Left ventricle myocardium inferior (tissue), 1 donor: ENCODE results near the gene TSHZ2. TPM values are rescaled to one million over a fixed set of nuclear protein-coding genes. Genes with fewer than 3 reads are reported as not detected.
A peak's percentile ranks its signal among the peaks of the same experiment; 100 is the strongest.

Source experiments
- DNase-seq: peaks from one replicate; pipeline ENCODE4 v3.0.0-alpha.2; 2020
- H3K27ac ChIP-seq: fragments of 200-600 bp; replicated peaks from 2 replicates; pipeline ENCODE4 v1.8.0; 2021
- H3K27me3 ChIP-seq: fragments of 200-600 bp; 2 replicates; pipeline ENCODE4 v1.8.0; 2021; ENCODE audit warnings: low read depth
- H3K36me3 ChIP-seq: fragments of 200-600 bp; 2 replicates; pipeline ENCODE4 v1.8.0; 2021
- H3K4me1 ChIP-seq: fragments of 200-600 bp; 2 replicates; pipeline ENCODE4 v1.8.0; 2021
- H3K4me3 ChIP-seq: fragments of 200-600 bp; 2 replicates; pipeline ENCODE4 v1.8.0; 2021; ENCODE audit warnings: mild to moderate bottlenecking, moderate library complexity
- H3K9me3 ChIP-seq: fragments of 200-600 bp; replicated peaks from 2 replicates; pipeline ENCODE4 v1.8.0; 2021
- intact Hi-C: fragments of 100-400 bp; cut with micrococcal nuclease; formaldehyde crosslinking; loops from one replicate; pipeline ENCODE4 v1.11.0; 2022
- total RNA-seq: library from RNA; stranded (reverse); fragmentation: NEBNext Ultra II Directional; extraction: Animal tissue kit (Norgen Biotek cat#: 25700); gene quantifications from one replicate; pipeline ENCODE4 v1.2.1, GENCODE V29; 2021
- TF ChIP-seq, protein P1 (sequence below): fragments of 200-600 bp; IDR thresholded peaks from 2 replicates; pipeline ENCODE4 v1.8.0; 2021; ENCODE audit warnings: antibody characterized with exemption, mild to moderate bottlenecking, borderline replicate concordance
- donor health status: DM: no; HTN: yes; CAD: no; lungs with severe emphysema.

Gene TSHZ2
- total RNA-seq, 1 donor from 2014 or later: 3.1 TPM

DNA sequence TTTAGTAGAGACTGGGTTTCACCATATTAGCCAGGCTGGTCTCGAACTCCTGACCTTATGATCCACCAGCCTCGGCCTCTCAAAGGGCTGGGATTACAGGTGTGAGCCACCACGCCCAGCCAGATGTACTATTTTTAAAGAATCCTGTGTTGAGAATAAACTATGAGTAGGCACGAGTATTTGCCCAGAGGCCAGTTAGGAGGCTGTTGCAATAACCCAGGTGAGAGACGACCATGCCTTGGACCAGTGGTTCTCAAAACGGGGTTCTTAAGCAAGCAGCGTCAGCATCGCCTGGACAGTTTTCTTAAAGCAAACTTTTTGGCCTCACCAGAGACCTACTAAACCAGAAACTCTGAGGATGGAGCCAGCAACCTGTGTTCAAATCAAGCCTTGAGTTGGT, 362.7 kb downstream of the TSHZ2 start:
- H3K9me3 ChIP-seq: no peaks in the 10 kb centered on the region
- no peak for DNase-seq
- H3K4me3 ChIP-seq: no peak overlapping the region
- H3K27ac ChIP-seq: peak overlapping the region; percentile 46
- TF ChIP-seq, protein P1, sequence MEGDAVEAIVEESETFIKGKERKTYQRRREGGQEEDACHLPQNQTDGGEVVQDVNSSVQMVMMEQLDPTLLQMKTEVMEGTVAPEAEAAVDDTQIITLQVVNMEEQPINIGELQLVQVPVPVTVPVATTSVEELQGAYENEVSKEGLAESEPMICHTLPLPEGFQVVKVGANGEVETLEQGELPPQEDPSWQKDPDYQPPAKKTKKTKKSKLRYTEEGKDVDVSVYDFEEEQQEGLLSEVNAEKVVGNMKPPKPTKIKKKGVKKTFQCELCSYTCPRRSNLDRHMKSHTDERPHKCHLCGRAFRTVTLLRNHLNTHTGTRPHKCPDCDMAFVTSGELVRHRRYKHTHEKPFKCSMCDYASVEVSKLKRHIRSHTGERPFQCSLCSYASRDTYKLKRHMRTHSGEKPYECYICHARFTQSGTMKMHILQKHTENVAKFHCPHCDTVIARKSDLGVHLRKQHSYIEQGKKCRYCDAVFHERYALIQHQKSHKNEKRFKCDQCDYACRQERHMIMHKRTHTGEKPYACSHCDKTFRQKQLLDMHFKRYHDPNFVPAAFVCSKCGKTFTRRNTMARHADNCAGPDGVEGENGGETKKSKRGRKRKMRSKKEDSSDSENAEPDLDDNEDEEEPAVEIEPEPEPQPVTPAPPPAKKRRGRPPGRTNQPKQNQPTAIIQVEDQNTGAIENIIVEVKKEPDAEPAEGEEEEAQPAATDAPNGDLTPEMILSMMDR: no peak
- peaks cover 41% of the 10 kb centered on the region for H3K4me1 ChIP-seq
- H3K27me3 ChIP-seq: no peaks in the 10 kb centered on the region
- intact Hi-C loops: loop anchor here (5.0 kb wide), 1 partner anchor 72 kb away; no protein-coding TSS in a partner anchor
- no peaks in the 10 kb centered on the region for H3K36me3 ChIP-seq

DNA sequence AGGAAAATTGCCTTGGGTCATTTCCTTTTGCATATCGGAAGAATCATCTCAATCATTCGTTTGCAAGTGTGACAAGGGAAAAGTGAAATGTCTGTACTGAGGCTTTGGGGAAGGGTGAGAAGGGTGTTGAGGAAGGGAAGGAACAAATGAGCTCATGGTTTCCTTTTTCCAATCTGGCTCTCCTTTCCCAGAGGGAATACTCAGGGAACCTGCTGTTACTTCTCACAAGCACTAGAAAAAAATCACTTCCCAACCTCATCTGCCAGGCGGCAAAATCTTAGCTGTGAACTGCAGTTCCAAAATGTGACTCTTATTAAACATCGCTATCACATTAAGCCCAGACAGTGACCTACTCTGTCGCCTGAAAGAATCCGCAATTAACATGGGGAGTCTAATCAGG, 363.4 kb downstream of the TSHZ2 start:
- no peaks in the 10 kb centered on the region for H3K36me3 ChIP-seq
- peaks cover 36% of the 10 kb centered on the region for H3K4me1 ChIP-seq
- TF ChIP-seq, protein P1: no peak
- H3K9me3 ChIP-seq: no peaks in the 10 kb centered on the region
- peak overlapping the region; percentile 46 for H3K27ac ChIP-seq
- no peaks in the 10 kb centered on the region for H3K27me3 ChIP-seq
- intact Hi-C loops: no loop called here
- H3K4me3 ChIP-seq: no peak overlapping the region
- no peak for DNase-seq

DNA sequence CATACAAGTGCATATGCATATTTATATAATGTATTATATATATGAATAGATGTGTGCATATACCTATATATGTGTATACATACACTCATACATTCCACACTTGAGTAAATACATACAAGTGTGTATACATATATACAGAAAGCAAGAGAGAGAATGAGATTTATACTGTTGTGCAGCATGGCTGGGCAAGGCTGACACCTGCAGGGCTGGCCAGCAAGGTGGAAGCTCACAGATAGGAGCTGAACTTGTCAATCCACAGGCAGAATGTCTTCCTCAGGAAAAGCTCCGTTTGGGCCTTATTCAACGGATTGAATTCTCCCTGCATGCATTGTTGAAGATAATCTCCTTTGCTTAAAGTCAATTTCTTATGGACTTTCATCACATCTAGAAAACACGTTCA, 364.7 kb downstream of the TSHZ2 start:
- Histone ChIP-seq H3K36me3 (no peaks in the 10 kb centered on the region), H3K27me3 (no peaks in the 10 kb centered on the region), H3K9me3 (no peaks in the 10 kb centered on the region), H3K27ac (no peak overlapping the region), H3K4me1 (peaks cover 23% of the 10 kb centered on the region), H3K4me3 (no peak overlapping the region)
- intact Hi-C loops: no loop called here
- DNase-seq: no peak
- TF ChIP-seq, protein P1: no peak

DNA sequence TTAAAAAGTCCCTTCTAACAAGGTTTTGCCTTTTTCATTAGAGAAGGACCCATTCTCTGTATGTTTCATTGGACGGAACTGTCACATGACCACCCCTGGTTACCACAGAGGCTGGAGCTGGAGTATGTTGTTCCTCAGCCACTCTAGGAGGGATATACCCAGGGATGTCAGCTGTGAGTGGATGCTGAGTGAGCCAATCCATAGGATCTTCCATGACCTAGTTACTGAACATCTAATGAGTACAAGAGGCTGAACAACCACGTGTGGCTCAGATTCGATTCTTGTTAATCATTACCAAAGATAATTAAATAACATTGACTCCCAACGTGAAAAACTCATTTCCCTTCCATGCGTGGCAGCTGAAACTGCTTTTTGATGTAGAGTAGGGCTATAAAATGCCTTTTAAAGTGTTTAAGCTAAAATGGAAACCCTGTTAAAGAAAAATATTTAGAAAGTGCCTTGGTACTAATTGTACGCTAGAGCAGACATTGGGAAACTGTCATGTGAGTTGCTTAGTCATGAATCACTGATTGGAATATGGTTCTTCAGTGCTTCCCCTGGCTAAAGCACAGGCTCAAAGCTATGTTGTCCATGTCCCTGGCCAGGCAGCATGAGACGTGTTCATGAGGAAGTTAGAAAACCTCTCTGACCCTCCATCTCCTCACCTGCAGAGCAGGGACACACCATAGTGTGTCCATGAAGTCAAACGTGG, 365.4 kb downstream of the TSHZ2 start:
- Histone ChIP-seq H3K36me3 (no peaks in the 10 kb centered on the region), H3K4me3 (no peak overlapping the region)

DNA sequence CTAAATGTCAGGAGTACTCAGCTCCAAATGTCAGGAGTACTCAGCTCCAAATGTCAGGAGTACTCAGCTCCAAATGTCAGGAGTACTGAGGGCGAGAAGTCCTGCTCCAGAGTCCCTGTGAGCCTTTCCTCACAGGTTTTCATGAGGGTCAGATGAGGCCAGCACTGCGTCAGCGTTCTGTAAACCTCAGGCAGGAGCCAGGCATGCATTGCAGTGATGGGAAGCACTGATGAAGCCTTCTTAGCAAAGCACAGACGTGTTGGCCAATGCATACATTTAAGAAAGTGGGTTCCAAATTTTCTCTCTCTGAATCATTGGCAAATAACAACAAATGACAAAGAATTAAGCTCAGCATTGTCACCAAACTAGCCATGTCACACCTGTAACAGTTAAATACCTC, 366.6 kb downstream of the TSHZ2 start:
- H3K36me3 ChIP-seq: no peaks in the 10 kb centered on the region
- no peak overlapping the region for H3K27ac ChIP-seq
- H3K9me3 ChIP-seq: no peaks in the 10 kb centered on the region
- no peak for DNase-seq
- no peak overlapping the region for H3K4me3 ChIP-seq
- no peaks in the 10 kb centered on the region for H3K27me3 ChIP-seq
- intact Hi-C loops: no loop called here
- TF ChIP-seq, protein P1: no peak
- peaks cover 14% of the 10 kb centered on the region for H3K4me1 ChIP-seq

More for the DNA sequence above, 365.4 kb downstream of the TSHZ2 start:
- no peak for DNase-seq
- Histone ChIP-seq H3K4me1 (peaks cover 16% of the 10 kb centered on the region), H3K27ac (no peak overlapping the region), H3K9me3 (no peaks in the 10 kb centered on the region), H3K27me3 (no peaks in the 10 kb centered on the region)
- intact Hi-C loops: no loop called here
- TF ChIP-seq, protein P1: no peak
